CD4-positive, alpha-beta T cell (primary cell): ENCODE measurements around the gene FAXDC2. TPM values are rescaled to one million over a fixed set of nuclear protein-coding genes. Genes with fewer than 3 reads are reported as not detected.
"Not testable (repeated sequence)": the region's sequence is repeated elsewhere in the genome, so short reads cannot be mapped to it uniquely, and the experiment has no call there.

ENCODE experiments used
- ATAC-seq: fragments of 200-7000 bp; cut with Tn5 transposase; one replicate; pipeline ENCODE4 v1.10.0; 2022; ENCODE audit warnings: mild to moderate bottlenecking; ENCODE audit not compliant: poor library complexity
- CTCF ChIA-PET: fragments of 350-600 bp; sonication (Branson Sonifier 250); formaldehyde crosslinking; loops from one replicate; lab custom pipeline; 2021; ENCODE audit warnings: antibody characterized with exemption, inconsistent platforms; lab: Charles Lee
- POLR2A ChIA-PET: fragments of 350-600 bp; sonication (Branson Sonifier 250); formaldehyde crosslinking; loops from one replicate; lab custom pipeline; 2021; ENCODE audit warnings: antibody characterized with exemption, inconsistent platforms; lab: Charles Lee
- DNase-seq, 14 experiments: peaks; one replicate each; pipeline ENCODE4 v3.0.0-alpha.2; 2013 to 2020; ENCODE audit warnings: mixed read lengths in 2 of 14
- H3K27ac ChIP-seq, 2 donors: one replicate each; pipeline versions ENCODE4 v1.5.1 to v1.7.0; 2013; ENCODE audit warnings: low read length in 2 of 2, low read depth in 1 of 2, mild to moderate bottlenecking in 1 of 2
- H3K27me3 ChIP-seq, 2 experiments: 1 replicate in 1 of 2; 2 replicates in 1 of 2; pipeline versions ENCODE4 v1.6.1 to v1.7.0; 2013; ENCODE audit warnings: low read length in 2 of 2, control low read depth in 1 of 2, mild to moderate bottlenecking in 1 of 2, moderate library complexity in 1 of 2; ENCODE audit not compliant: insufficient read depth in 2 of 2, control insufficient read depth in 1 of 2
- H3K36me3 ChIP-seq: one replicate; pipeline ENCODE4 v1.6.1; 2013; ENCODE audit warnings: low read length, control low read depth; ENCODE audit not compliant: insufficient read depth
- H3K4me1 ChIP-seq: one replicate; pipeline ENCODE4 v1.6.1; 2013; ENCODE audit warnings: low read length, control low read depth; ENCODE audit not compliant: insufficient read depth
- H3K4me3 ChIP-seq: one replicate; pipeline ENCODE4 v1.5.1; 2013; ENCODE audit warnings: mild to moderate bottlenecking, low read length, moderate library complexity
- H3K9me3 ChIP-seq, 2 experiments: 1 replicate in 1 of 2; 2 replicates in 1 of 2; pipeline versions ENCODE4 v1.6.1 to v1.7.0; 2013; ENCODE audit warnings: low read length in 2 of 2, mild to moderate bottlenecking in 2 of 2, control low read depth in 1 of 2, moderate library complexity in 1 of 2; ENCODE audit not compliant: control insufficient read depth in 1 of 2, insufficient read depth in 1 of 2
- H3K27ac Mint-ChIP-seq: one replicate; pipeline ENCODE4 v1.8.0; 2020; ENCODE audit warnings: mixed read lengths
- H3K27me3 Mint-ChIP-seq: one replicate; pipeline ENCODE4 v1.8.0; 2021; ENCODE audit warnings: mixed read lengths
- H3K36me3 Mint-ChIP-seq: one replicate; pipeline ENCODE4 v1.8.0; 2021; ENCODE audit warnings: low read depth, mixed read lengths
- H3K4me1 Mint-ChIP-seq: one replicate; pipeline ENCODE4 v1.8.0; 2021; ENCODE audit warnings: low read depth, mixed read lengths
- H3K4me3 Mint-ChIP-seq: one replicate; pipeline ENCODE4 v1.8.0; 2020; ENCODE audit warnings: mild to moderate bottlenecking, mixed read lengths
- H3K9me3 Mint-ChIP-seq: one replicate; pipeline ENCODE4 v1.8.0; 2020; ENCODE audit warnings: mixed read lengths
- CTCF ChIP-seq: fragments of 200-600 bp; IDR thresholded peaks from one replicate; pipeline ENCODE4 v1.8.0; 2022; ENCODE audit warnings: antibody characterized with exemption, mild to moderate bottlenecking
- intact Hi-C, 2 experiments: fragments of 100-400 bp; cut with DNase I in 1 of 2; cut with micrococcal nuclease in 1 of 2; formaldehyde crosslinking; loops; one replicate each; pipeline versions ENCODE4 v1.15.1 to v1.9.0; 2023 to 2025; cut with DNase I, micrococcal nuclease
- total RNA-seq, 174 experiments: library from RNA in 2 of 174; stranded (reverse) in 2 of 174; gene quantifications; one replicate each; pipeline ENCODE4 v1.2.3 and lab custom pipeline; 2021 to 2026

FAXDC2 gene
- total RNA-seq, 2 experiments from 2014 or later = not detected

GRCh38 chr5:154837009-154837901 lies 13.1 kb downstream of the FAXDC2 start:
- Mint-ChIP-seq H3K4me1 (peaks cover 19% of the 10 kb centered on the region), H3K36me3 (no peaks in the 10 kb centered on the region), H3K9me3 (no peaks in the 10 kb centered on the region), H3K27me3 (no peaks in the 10 kb centered on the region), H3K4me3 (no peak overlapping the region), H3K27ac (no peak overlapping the region)
- no peaks in the 10 kb centered on the region for H3K4me1 ChIP-seq
- DNase-seq = no peak
- CTCF ChIA-PET = no interaction called here
- intact Hi-C loops = no loop called here
- no peak for TF ChIP-seq CTCF
- no peaks in the 10 kb centered on the region for H3K9me3 ChIP-seq
- H3K27ac ChIP-seq = no peak overlapping the region
- POLR2A ChIA-PET = no interaction called here
- no peak for ATAC-seq
- H3K36me3 ChIP-seq = peaks cover 3% of the 10 kb centered on the region
- H3K27me3 ChIP-seq = no peaks in the 10 kb centered on the region
- no peak overlapping the region for H3K4me3 ChIP-seq

- intact Hi-C loops = no loop called here
- peaks cover 22% of the 10 kb centered on the region for H3K4me1 Mint-ChIP-seq
- no peak overlapping the region for H3K4me3 Mint-ChIP-seq
- H3K27me3 Mint-ChIP-seq = no peaks in the 10 kb centered on the region
- ChIA-PET CTCF (no interaction called here), POLR2A (no interaction called here)
- DNase-seq (no peak), ATAC-seq (no peak)
- Histone ChIP-seq H3K9me3 (no peaks in the 10 kb centered on the region), H3K4me1 (peaks cover 2% of the 10 kb centered on the region), H3K4me3 (no peak overlapping the region), H3K27me3 (no peaks in the 10 kb centered on the region), H3K36me3 (peaks cover 3% of the 10 kb centered on the region), H3K27ac (no peak overlapping the region)
- no peaks in the 10 kb centered on the region for H3K36me3 Mint-ChIP-seq
- no peak overlapping the region for H3K27ac Mint-ChIP-seq
- no peak for TF ChIP-seq CTCF
- H3K9me3 Mint-ChIP-seq = no peaks in the 10 kb centered on the region
Measured at GRCh38 chr5:154836225-154836624, 14.2 kb downstream of the FAXDC2 start.

- H3K4me1 ChIP-seq, H3K36me3 ChIP-seq, H3K27me3 ChIP-seq, H3K27ac Mint-ChIP-seq, CTCF ChIA-PET, H3K4me3 ChIP-seq, ATAC-seq, DNase-seq, H3K36me3 Mint-ChIP-seq, H3K4me3 Mint-ChIP-seq, H3K27me3 Mint-ChIP-seq, intact Hi-C loops, H3K9me3 ChIP-seq, H3K9me3 Mint-ChIP-seq, H3K27ac ChIP-seq, POLR2A ChIA-PET: not testable (repeated sequence)
- H3K4me1 Mint-ChIP-seq = peaks cover 25% of the 10 kb centered on the region
Measured at GRCh38 chr5:154835701-154836052, 14.7 kb downstream of the FAXDC2 start.
